Anterior cingulate cortex (tissue), 58 donors: ENCODE results near the gene FAM120A.

Experiments
- DNase-seq, 58 donors: peaks; one replicate each; lab custom pipeline; 2025; lab: John Stamatoyannopoulos, UW

The FAM120A gene

DNA sequence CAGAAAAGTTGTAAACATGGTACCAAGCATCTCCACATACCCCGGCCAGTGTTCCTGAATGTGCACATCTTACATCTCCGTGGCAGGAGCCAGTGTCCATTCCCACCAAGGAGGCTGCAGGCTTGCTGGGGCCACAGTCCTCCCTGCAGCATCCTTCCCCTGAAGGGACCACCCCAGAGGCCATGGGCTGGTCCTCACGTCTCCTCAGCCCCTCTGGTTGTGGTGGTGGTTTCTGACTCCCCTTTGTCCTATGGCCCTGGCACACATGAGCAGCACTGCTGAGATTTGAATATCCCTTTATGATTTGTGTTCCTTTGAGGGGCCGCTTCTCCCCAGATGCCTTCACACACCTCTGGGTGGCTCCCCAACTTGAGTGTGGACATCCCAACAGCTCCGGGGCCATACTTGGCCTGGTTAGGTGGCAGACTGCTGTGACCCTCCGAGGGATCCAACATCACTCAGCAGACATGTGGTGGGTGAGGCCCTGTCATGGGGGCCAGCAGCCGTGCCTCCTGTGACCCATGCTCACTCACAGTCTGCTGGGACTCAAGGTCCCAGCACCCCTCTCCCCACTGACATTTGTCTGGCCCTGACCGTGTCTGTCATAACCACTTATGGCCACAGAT, 139.2 kb downstream of the FAM120A start:
- no peak for DNase-seq

DNA sequence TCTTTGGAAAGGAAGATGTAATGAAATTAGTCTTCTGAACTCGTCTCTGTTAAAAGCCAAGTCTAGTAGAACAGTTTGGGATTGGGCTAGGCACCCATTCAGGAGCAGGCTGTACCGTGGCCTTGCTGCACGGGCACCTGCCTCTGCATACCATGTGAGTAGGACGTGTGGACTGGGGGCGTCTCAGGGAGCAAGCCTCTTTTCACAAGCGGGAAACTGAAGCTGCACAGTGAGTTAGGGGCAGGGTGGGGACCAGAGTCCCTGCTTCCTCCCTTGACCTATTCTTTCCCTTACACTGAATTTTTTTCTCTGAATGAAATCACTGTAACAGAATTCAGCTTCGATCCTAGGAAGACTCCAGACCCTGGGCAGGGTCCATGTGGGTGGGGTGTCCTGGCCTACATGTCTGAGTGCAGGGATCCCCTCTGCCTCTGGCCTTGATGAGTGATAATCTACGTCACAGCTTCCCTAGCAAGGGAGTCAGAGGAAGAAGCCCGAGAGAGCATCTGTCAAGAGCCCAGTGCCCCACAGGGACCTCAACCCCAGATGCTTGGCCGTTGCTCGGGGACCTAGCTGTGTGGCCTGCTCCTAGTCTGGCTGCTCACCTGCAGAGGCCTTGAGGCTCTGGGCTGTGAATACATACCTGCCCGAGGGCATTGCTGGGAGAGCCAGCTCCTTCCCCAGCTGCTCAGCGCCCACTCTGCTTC, 140.0 kb downstream of the FAM120A start:
- no peak for DNase-seq

DNA sequence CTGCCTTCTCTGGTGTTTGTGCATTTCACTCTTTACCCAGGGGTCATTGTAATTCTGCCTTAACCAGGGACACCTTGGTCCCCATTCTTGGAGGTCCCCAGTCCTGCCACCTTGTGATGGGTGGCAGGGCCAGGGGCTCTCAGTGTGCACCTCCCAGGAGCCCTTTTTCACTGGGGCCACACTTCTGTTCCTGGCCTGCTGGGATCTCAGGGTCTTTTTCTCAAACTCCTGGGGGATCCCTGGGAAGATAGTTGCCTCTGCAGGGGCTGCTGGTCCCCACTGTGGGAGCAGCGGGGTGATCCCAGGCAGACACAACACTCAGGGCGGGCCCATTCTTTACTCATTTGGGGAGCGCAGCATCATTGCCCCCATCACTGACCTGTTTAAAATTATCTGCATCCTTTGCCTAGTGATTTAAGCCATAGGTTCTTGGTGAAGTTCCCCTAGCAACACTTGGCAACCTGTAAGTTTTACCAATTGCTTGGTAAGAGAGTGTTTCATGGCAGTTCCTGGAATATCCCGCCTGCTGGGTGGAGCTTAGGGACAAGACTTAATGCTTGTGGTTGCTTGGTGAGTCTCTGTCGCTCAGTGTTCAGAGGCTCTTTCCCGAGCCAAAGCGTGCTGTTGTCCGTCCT, 140.6 kb downstream of the FAM120A start:
- no peak for DNase-seq

DNA sequence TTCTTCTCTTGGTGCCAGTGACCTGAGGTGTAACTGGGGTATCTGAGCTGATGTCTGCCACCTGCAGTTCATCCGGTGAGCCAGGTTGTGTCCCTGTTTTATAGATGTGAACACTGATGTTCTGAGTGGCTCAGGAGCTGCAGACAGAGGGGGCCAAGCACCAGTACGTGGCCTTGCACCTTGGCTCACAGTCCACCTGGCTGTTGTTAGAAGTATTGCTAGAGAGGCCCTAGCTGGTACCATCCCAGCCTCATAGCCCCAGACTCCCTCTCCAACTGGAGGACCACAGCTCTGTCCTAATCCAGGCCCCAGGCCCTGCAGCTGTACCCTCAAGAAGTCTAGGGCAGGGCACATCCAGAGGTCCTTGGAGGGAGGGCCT, 141.1 kb downstream of the FAM120A start:
- no peak for DNase-seq

DNA sequence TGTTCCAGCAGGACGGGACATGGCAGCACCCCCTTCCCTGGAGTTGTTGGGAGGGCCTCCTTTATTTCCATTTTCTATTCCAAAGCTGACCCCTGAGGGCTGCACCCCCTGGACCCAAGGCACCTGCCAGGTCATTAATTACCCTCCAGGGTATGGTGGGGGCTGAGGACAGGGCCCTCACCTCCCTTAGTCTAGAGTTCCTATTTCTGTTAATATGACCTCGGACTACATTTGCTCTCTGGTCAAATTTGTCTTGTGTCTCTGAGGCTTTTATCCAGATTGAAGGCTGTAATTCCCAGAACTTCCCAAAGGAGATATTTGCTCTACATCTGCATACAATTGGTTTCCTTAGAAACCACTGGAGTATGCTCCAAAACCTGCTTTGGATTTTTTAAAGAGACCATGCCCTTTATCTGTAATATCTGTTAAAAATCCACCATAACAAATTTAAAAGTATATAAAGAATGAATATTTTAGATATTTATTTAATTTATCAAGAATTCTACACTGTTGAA, 141.7 kb downstream of the FAM120A start:
- no peak for DNase-seq

DNA sequence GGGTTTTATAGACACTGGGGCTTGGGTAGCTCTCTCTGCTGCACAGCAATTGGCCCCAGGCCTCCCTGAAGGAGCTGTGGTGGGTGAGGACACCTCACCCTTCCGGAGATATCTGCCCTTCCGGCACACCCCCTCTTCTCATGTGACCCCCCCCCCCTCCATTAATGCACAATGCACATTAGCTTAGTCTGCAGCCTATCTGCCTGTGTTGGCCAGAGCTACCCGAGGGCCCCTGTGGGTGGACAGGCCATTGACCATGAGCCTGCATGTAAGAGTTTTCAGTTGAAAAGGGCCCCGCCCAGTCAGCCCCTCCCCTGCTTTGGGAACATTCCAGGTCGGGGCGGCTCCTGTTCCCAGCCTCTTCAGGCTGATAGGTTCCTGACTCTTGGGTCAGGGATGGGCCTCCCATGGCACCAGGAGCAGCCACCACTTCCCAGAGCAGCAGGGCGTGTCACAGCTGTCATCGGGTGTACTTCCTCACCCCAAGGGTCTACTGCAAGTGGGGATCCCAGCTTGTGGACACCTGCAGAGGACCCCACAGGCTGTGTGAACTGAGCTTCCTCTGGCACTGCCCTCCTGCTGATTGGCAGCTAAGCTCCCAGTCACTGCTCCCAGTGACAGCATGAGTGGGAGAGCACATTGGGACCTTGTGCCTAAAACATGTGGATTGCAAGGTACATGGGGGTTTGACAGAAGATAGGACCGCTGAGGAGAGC, 142.7 kb downstream of the FAM120A start:
- DNase-seq = no peak

DNA sequence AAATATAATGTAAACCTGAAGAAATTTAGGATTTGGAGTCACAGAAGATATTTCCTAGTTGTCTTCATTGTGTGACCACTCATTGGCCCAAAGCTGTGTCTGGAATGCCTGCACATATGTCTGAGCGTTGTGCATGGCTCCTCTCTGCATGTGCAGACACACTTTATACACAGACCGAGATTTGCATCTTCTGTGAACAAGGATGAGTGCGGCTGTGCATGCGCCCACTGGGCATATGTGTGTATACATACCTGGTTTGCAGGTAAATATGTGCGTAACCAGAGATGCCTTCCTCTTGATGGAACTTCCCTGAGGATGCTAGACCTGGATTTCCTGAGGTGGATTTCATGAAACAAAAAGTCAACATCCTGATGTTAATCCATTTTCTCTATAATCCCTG, 144.0 kb downstream of the FAM120A start:
- no peak for DNase-seq

DNA sequence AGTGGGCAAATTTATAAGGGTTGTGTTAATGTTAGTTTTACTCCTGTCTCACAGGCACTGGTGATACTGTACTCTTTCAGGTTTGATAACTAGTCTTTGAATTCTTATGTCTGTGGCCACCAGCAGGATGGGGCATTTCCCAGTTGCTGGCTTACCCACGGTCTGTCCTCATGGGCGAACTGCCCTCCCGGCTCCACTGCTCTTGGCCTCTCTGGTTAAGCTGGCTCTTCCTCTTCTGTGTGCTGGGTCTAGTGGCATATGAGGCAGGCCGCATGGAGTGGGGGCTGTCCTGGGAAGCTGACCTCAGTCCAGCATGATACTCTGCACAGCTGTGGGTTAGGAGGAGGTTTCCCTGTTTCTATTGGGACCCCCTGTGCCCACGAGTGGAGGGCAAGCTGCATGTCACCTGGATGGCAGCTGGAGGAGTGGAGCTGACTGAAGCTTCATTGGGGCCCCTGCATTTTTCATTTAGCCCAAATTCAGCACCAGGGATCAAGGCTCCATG, 144.4 kb downstream of the FAM120A start:
- DNase-seq = no peak

DNA sequence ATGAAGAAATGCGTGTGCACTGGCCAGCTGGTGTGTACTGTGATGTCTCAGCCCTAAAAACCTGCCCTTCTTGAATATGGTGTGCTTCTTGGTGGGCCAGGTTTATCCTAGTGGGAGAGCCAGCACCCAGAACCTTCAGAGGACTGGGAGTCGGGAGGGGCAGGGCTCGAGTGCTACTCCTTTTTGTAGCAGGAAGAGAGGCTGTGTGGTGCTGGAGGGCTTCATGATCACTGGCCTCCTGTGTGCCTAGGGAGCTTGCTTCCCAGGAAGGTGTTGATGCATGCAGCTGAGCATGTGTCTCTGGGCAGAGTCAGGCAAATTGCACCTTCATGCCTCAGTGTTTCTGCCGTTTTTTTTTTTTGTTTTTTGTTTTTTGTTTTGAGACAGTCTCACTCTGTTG, 144.9 kb downstream of the FAM120A start:
- DNase-seq = no peak

DNA sequence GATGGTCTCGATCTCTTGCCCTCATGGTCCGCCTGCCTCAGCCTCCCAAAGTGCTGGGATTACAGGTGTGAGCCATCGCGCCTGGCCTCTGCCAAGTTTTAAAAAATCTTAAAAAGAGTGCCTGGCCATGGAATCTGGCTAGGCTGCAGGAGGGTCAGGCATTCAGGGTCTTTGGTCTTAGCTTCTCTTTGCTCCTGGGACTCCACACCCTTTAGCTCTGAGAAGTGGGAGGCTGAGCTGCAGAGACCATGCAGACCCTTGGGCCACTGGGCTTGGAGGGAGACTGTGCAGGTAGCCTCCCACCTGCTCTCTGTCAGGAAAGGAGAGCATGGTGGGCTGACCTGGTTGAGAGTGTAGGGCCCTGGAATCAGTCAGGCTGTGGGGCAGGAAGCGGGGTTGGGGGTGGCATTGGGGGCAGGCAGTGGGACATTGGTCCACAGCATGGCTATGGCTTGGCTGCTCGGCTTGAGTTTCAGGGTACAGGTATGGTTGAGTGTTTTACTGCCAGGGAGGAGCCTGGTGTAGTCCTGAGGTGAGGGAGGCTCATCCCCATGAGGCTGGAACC, 145.7 kb downstream of the FAM120A start:
- DNase-seq = no peak

DNA sequence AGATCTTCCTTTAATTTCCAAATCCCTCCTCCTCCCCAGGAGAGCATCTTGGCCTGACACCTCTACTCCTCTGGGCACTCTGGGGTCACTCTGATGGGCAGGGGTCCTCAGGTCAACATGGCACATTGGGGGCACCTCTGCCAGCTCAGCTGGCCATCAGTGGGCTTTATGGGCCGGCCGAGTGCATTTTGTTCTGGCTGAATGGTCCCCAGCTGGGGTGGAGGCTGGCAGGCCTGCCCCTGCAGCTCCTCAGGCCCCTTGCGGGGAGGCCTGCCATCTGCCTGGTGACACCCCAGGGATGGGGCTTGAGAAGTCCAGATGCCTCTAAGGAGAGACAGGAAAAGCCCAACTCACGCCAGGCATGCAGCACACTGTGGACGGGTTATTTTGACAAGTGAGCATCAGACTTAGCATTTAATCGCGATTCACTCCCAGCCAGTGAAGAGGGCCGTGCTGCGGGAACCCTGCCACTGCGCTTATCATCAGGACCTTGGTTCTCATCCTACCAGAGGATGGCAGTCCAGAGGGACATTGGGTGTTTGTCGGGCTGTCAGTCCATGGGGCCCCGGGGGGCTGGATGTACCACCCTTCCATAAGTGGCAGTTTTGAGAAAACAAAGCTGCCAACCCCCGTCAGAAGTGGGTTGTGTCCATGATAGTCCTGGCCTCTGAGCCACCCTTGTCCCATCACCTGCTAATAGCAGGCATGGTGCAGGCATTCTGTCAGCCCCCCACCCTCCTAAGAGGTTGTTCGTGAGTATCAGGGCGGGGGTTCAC, 146.6 kb downstream of the FAM120A start:
- no peak for DNase-seq

DNA sequence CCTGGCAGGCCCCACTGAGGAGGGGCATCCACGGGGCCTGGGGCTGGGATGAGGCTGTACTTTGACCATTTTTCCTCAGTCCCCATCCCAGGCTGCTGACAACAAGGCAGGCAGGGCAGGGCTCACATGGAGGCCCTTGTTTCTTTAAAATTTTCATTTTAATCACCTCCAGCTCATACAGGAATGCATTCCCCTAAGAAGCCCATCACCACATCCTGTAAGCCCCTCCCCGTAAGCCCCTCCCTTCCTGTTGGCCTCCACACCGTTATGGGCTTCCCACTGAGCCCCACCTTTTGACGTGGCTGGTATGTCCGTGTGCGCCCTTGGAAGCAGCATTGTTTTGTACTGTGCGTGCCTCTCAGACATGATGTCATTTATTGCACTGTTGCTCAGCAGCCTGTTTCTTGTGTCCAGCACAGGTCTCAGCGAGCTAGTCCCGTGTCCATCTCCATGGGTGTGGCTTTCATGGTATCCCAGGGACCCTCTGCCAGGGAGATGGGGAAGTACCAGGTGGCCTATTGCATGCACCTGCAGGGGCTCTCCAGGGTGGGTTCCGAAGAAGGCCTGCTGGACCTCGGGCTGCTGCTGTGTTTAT, 147.3 kb downstream of the FAM120A start:
- DNase-seq = no peak

DNA sequence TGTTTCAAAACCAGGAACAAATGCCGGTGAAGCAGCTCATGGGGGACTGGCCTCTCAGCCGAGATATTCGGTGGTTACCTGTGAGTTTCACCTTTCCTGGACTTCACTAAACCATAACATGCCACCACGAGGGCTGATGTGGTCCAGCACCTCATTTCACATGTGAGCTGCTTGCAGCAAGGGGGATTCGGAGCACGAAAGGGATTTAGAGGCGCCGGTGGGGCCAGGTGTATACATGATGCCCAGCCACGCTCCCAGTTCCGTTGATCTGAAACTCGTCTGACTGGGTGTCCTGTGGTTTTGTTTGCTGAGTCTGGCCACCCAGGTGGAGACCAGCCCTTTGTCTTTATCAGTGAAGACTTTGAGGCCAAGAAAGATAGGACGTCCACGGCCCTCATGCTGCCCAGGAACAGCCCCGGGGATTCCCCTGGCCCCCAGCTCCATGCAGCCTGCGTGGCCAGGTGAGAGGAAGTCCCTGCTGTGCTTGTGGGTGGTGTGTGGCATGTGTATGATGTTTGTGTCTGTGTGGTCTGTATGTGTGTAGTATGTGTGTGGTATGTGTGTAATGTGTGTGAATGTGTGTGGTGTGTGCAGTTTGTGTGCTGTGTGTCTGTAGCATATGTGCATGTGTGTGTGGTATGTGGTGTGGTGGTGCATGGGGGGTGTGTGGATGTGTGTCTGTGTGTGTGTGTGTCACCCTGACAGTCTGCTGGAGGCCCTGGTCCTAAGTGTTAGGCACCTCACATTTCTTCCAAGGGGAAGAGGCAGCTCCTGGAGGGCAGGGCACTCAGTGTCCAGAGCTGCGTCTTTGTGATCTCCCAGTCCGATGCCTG, 148.3 kb downstream of the FAM120A start:
- no peak for DNase-seq

DNA sequence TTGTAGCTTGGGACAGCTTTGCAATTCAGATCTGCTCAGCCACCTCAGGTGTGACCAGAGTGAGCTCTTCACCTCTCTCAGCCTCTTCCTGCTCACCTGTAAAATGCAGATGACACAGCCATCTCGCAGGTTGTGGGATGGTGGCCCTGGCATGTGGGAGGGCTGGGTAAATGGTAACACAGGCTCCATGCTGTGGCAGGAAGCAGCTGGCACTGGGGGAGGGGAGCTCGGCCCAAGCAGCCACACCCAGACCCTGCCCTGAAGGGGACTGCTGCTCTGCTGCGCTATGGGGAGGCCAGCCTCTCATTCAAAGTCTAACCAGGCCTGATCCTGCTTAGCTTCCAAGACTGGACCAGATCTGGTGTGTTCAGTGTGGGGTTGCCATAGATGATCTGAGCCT, 149.0 kb downstream of the FAM120A start:
- DNase-seq = no peak

DNA sequence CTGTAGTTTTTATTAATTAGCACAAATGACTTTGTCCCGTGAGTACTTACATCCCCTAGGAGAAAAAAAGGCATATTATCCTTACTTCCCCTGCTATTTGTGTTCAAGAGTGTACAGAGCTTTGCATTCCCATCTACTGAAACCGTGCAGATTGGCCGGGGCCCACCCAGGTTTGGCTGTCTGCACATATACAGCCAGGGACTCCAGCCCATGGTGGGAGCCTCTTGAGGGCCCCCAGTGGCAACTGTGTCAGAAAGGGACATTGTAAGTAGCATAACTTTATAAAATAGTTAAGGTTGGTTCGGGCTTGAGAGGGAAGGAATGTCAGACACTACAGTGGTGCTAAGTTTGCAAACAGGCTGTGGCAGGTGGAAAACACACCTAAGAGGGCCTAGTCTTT, 149.6 kb downstream of the FAM120A start:
- no peak for DNase-seq

DNA sequence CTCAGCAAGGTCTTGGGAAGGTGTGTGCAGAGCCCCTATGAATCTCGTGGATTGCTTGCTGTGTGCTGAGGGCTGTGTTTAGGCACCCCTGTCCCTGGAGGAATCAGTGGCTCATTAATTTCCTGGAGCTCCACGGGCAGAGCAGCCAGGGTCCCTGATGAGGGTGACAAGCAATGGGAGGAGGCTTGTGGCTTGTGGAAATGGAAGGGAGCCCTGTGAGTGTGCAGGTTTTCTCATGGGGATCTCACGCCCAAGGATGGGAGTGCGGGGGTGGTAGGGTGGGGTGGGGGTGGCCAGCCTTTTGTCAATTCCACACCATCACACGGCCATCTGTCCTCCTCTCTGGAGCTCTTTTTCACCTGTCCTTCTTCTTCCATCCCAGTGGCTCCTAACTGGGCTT, 150.2 kb downstream of the FAM120A start:
- DNase-seq = no peak

DNA sequence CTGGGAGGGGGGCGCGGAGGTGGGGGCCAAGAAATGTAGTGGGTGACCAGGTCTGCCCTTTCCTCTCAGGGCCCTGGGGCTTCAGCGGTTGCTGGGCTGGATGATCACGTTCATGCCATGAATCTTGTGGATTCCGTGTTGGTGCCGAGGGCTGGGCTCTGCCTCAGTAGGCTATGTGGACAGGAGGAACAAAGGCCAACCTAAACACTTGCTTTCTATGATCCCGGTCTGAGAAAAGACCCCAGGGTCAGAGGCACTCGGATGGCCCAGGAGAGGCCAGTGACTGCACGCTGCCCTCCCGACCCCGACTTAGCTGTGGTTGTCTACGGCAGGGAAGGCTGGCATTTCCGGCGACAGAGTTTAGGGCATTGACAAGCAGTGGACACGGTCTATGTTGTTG, 151.5 kb downstream of the FAM120A start:
- no peak for DNase-seq

DNA sequence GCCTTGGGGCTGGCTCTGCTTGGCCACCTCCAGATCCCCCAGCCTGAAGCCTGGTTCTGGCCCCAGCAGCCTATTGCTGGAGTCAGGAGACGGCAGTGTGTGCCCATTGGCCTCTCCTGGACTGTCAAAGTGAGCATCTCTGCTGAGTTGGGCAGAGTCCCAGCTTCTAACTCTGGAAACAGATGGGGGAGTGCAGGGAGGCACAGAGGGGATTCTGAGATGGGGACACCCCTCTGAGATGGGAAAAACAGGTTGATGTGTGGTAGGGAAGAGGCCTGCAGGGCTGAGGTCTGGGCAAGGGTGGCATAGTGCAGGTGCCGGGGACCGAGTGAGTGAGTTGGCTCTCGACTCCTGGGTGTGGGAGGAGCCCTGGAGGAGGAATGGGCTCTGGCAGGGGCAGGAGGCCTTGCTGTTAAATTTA, 152.4 kb downstream of the FAM120A start:
- DNase-seq = no peak

DNA sequence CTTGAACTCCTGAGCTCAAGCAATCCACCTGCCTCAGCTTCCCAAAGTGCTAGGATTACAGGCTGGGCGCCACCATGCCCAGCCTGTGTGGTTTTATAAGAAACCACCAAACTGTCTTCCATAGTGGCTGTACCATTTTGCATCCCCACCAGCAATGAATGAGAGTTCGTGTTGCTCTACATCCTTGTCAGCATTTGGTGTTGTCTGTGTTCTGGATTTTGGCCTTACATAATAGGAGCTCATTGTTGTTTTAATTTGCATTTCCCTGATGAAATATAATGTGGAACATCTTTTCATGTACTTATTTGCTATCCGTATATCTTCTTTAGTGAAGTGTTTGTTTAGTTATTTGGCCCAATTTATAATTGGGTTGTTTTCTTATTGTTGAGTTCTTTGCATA, 154.7 kb downstream of the FAM120A start:
- DNase-seq = no peak
